GM12891 (cell line): Measurements from ENCODE around the gene NAA50.

Source experiments
- DNase-seq: peaks from one replicate; pipeline ENCODE4 v3.0.0; 2011; ENCODE audit warnings: low spot score; ENCODE audit not compliant: insufficient read length
- FAIRE-seq: peaks from 2 replicates; lab custom pipeline; 2011; peaks lifted over from hg19 to GRCh38; lab: Jason Lieb, UNC
- PAX5 ChIP-seq: IDR thresholded peaks from 2 replicates; pipeline ENCODE4 v1.6.1; 2011; ENCODE audit warnings: low read length, moderate library complexity, mild to moderate bottlenecking; ENCODE audit not compliant: insufficient read depth, severe bottlenecking
- SPI1 ChIP-seq: IDR thresholded peaks from 2 replicates; pipeline ENCODE4 v1.6.1; 2011; ENCODE audit warnings: low read depth, low read length, control low read depth

The NAA50 gene

GRCh38 chr3:113668015-113668414 lies 78.0 kb downstream of the NAA50 start:
- TF ChIP-seq SPI1 (peak; percentile 32; the same call in 1 of the 2 replicates), PAX5 (no peak)
- DNase-seq, result no peak
- FAIRE-seq, result peak; percentile 47
